K562 (cell line): ENCODE measurements around the gene DNAAF3. TPM values are rescaled to one million over a fixed set of nuclear protein-coding genes. Genes with fewer than 3 reads are reported as not detected.

ENCODE experiments used
- DNMT1 ChIP-seq: fragments of 450-650 bp; IDR thresholded peaks from 2 replicates; pipeline ENCODE4 v1.6.1; 2016; ENCODE audit warnings: antibody characterized with exemption, mild to moderate bottlenecking
- HDAC6 ChIP-seq: IDR thresholded peaks from 2 replicates; pipeline ENCODE4 v1.6.1; 2012; ENCODE audit warnings: low read depth, mild to moderate bottlenecking, control low read depth, inconsistent platforms, low read length, moderate library complexity
- IRF1 ChIP-seq: sonication (generic); formaldehyde crosslinking; IDR thresholded peaks from 2 replicates; pipeline ENCODE4 v1.8.0; 2022; ENCODE audit warnings: missing genetic modification reagents, mild to moderate bottlenecking, borderline replicate concordance
- MAX ChIP-seq: sonication (generic); formaldehyde crosslinking; IDR thresholded peaks from 2 replicates; pipeline ENCODE4 v1.9.0; 2022; ENCODE audit warnings: mild to moderate bottlenecking, missing genetic modification reagents
- PML ChIP-seq: IDR thresholded peaks from 2 replicates; pipeline ENCODE4 v1.6.1; 2012; ENCODE audit warnings: low read length, inconsistent platforms
- SAFB ChIP-seq: fragments of 200-400 bp; formaldehyde crosslinking; IDR thresholded peaks from 2 replicates; pipeline ENCODE4 v1.6.1; 2017; ENCODE audit warnings: low read depth, low read length, borderline replicate concordance
- SIN3B ChIP-seq: fragments of 450-650 bp; IDR thresholded peaks from 2 replicates; pipeline ENCODE4 v1.6.1; 2017; ENCODE audit warnings: low read depth, mild to moderate bottlenecking, moderate library complexity
- SMARCB1 ChIP-seq: IDR thresholded peaks from 2 replicates; pipeline ENCODE4 v1.6.1; 2011; ENCODE audit warnings: improper control_type of control experiment, low read depth; ENCODE audit not compliant: insufficient read length
- SRSF1 ChIP-seq: fragments of 200-400 bp; formaldehyde crosslinking; IDR thresholded peaks from 2 replicates; pipeline ENCODE4 v1.6.1; 2017; ENCODE audit warnings: mild to moderate bottlenecking, low read depth, low read length, moderate library complexity
- ZNF133 ChIP-seq: fragments of 250-450 bp; sonication (Bioruptor Pico); IDR thresholded peaks from 2 replicates; pipeline ENCODE4 v1.4.0; 2020; ENCODE audit warnings: mild to moderate bottlenecking
- ZNF280B ChIP-seq: fragments of 250-450 bp; sonication (Bioruptor Pico); IDR thresholded peaks from 2 replicates; pipeline ENCODE4 v1.5.1; 2021; ENCODE audit warnings: mild to moderate bottlenecking
- ZNF398 ChIP-seq: fragments of 250-450 bp; sonication (Bioruptor Pico); IDR thresholded peaks from 2 replicates; pipeline ENCODE4 v1.8.0; 2021; ENCODE audit warnings: moderate library complexity, mild to moderate bottlenecking, inconsistent platforms
- ZNF609 ChIP-seq: sonication (generic); formaldehyde crosslinking; IDR thresholded peaks from 2 replicates; pipeline ENCODE4 v1.8.1; 2023; ENCODE audit warnings: missing genetic modification reagents, mild to moderate bottlenecking, borderline replicate concordance
- ZNF639 ChIP-seq, 2 experiments: fragments of 200-800 bp in 1 of 2; sonication (Bioruptor generic) in 1 of 2; sonication (generic) in 1 of 2; formaldehyde crosslinking in 1 of 2; IDR thresholded peaks in 1 of 2; conservative IDR thresholded peaks in 1 of 2; 2 replicates each; pipeline versions ENCODE4 v1.5.0 to v1.6.1; 2016 to 2020; ENCODE audit warnings: missing compliant biosample characterization in 1 of 2, missing genetic modification characterization in 1 of 2, missing genetic modification reagents in 1 of 2
- ZNF766 ChIP-seq: fragments of 200-800 bp; sonication (Bioruptor generic); conservative IDR thresholded peaks from 2 replicates; pipeline ENCODE4 v1.6.1; 2016; ENCODE audit warnings: missing genetic modification characterization, missing compliant biosample characterization
- polyA plus RNA-seq, 8 experiments: library from polyadenylated mRNA; depleted of rRNA in 4 of 8; stranded (reverse) in 5 of 8; unstranded in 3 of 8; fragments of >200 nt; fragmentation: Nextera tagmentation in 2 of 8; fragmentation: Illumina TruSeq in 1 of 8; extraction: Ambion mirVana in 2 of 8; extraction: Trizol in 1 of 8; gene quantifications; 2 replicates each; pipeline versions ENCODE4 v1.2.1 to v1.2.3, GENCODE V29; 2011 to 2014; ENCODE audit warnings: inconsistent platforms in 1 of 8, missing spikeins in 1 of 8
- total RNA-seq, 7 experiments: library from RNA; depleted of rRNA in 6 of 7; stranded (reverse); fragments of >200 nt in 6 of 7; fragmentation: Illumina TruSeq in 2 of 7; extraction: Trizol in 2 of 7; gene quantifications; 2 replicates each; pipeline versions ENCODE4 v1.2.1 to v1.2.3, GENCODE V29; 2011 to 2021; ENCODE audit warnings: low replicate concordance in 1 of 7

DNAAF3 gene
- total and polyA plus RNA-seq, 9 of the 15 experiments (the other 6 are each of a cell fraction or from before 2014, with no cell fraction given): 21.6 to 61.5 (median 43.0) TPM

- TF ChIP-seq ZNF639 (CRISPR knock-in tag; conservative IDR thresholded peaks at IDR 0.05 in 1 of 2, IDR thresholded peaks at IDR 0.05 in 1 of 2) (peak in 1 of 2 experiments; percentile 98; a peak in 1 of 4 replicates), SMARCB1 (no peak), ZNF280B (no peak), SRSF1 (no peak), DNMT1 (no peak), HDAC6 (no peak), ZNF766 (CRISPR knock-in tag) (peak; percentile 97), IRF1 (no peak), ZNF133 (CRISPR knock-in tag) (no peak), SAFB (no peak), MAX (peak; percentile 21; the same call in 1 of the 2 replicates), ZNF609 (no peak), PML (peak; percentile 71; the same call in 1 of the 2 replicates), ZNF398 (CRISPR knock-in tag) (no peak), SIN3B (no peak)
Measured at GRCh38 chr19:55117663-55118391, 48.6 kb downstream of the DNAAF3 start (continued).
